SH-SY5Y (cell line): ENCODE measurements around the gene AMZ2.

ENCODE experiments used
- GATA2 ChIP-seq: IDR thresholded peaks from 2 replicates; pipeline ENCODE4 v1.6.1; 2011; ENCODE audit warnings: mild to moderate bottlenecking, low read depth, low read length
- GATA3 ChIP-seq: IDR thresholded peaks from 2 replicates; pipeline ENCODE4 v1.6.1; 2011; ENCODE audit warnings: low read depth, mild to moderate bottlenecking, low read length, moderate library complexity

GRCh38 chr17:68294617-68295016 is 46.8 kb downstream of the AMZ2 start:
- TF ChIP-seq GATA2 (no peak), GATA3 (no peak)
